ENCODE measurements around the gene CETP.
"Not testable (repeated sequence)": the region's sequence is repeated elsewhere in the genome, so short reads cannot be mapped to it uniquely, and the experiment has no call there.

Gene CETP

GRCh38 chr16:56981729-56982271, 20.1 kb downstream of the CETP start:
- no peak for DNase-seq (ENCODE audit: low read depth in 2 of 2)

- DNase-seq (ENCODE audit: low read depth in 2 of 2): no peak
Observed at GRCh38 chr16:56982695-56983094, 20.9 kb downstream of the CETP start.

- no peak for DNase-seq (ENCODE audit: low read depth in 2 of 2)
Observed at GRCh38 chr16:56983211-56983751, 21.5 kb downstream of the CETP start.

GRCh38 chr16:56984639-56985038, 22.9 kb downstream of the CETP start:
- no peak for DNase-seq (ENCODE audit: low read depth in 2 of 2)

- DNase-seq (ENCODE audit: low read depth in 2 of 2): no peak
Observed at GRCh38 chr16:56985288-56985961, 23.7 kb downstream of the CETP start.

- no peak for DNase-seq (ENCODE audit: low read depth in 2 of 2)
Observed at GRCh38 chr16:56985962-56986360, 24.2 kb downstream of the CETP start.

GRCh38 chr16:56986361-56986760, 24.6 kb downstream of the CETP start:
- DNase-seq (ENCODE audit: low read depth in 2 of 2): no peak

GRCh38 chr16:56986908-56987307, 25.2 kb downstream of the CETP start:
- DNase-seq (ENCODE audit: low read depth in 2 of 2): not testable (repeated sequence)

GRCh38 chr16:56987692-56988091, 25.9 kb downstream of the CETP start:
- no peak for DNase-seq (ENCODE audit: low read depth in 2 of 2)

- DNase-seq (ENCODE audit: low read depth in 2 of 2): no peak
Observed at GRCh38 chr16:56988161-56988947, 26.6 kb downstream of the CETP start.

- DNase-seq (ENCODE audit: low read depth in 2 of 2): peak; percentile 81 to 89
Observed at GRCh38 chr16:56988948-56989945, 27.5 kb downstream of the CETP start, which contains the start of gene NLRC5. Gene NLRC5 (plus strand): TSS chr16:56989557. CDS start chr16:57020713, 31,156 bp downstream.

GRCh38 chr16:56989988-56990387, 28.2 kb downstream of the CETP start:
- no peak for DNase-seq (ENCODE audit: low read depth in 2 of 2)

- no peak for DNase-seq (ENCODE audit: low read depth in 2 of 2)
Observed at GRCh38 chr16:56990407-56991286, 28.9 kb downstream of the CETP start.

- not testable (repeated sequence) for DNase-seq (ENCODE audit: low read depth in 2 of 2)
Observed at GRCh38 chr16:56992431-56992830, 30.7 kb downstream of the CETP start.

GRCh38 chr16:56993204-56993603, 31.5 kb downstream of the CETP start:
- no peak for DNase-seq (ENCODE audit: low read depth in 2 of 2)

GRCh38 chr16:56994311-56994710, 32.6 kb downstream of the CETP start:
- DNase-seq (ENCODE audit: low read depth in 2 of 2): no peak

GRCh38 chr16:56995136-56995805, 33.5 kb downstream of the CETP start:
- DNase-seq (ENCODE audit: low read depth in 2 of 2): no peak

GRCh38 chr16:56997264-56997663, 35.5 kb downstream of the CETP start:
- DNase-seq (ENCODE audit: low read depth in 2 of 2): no peak

GRCh38 chr16:56997931-56998330, 36.2 kb downstream of the CETP start:
- no peak for DNase-seq (ENCODE audit: low read depth in 2 of 2)

GRCh38 chr16:56998352-56998751, 36.6 kb downstream of the CETP start:
- DNase-seq (ENCODE audit: low read depth in 2 of 2): no peak
